Astrocyte (in vitro differentiated cells and primary cell): Measurements from ENCODE around the gene NGB.

Source experiments
- CTCF ChIP-seq: IDR thresholded peaks from 2 replicates; pipeline ENCODE4 v1.5.1; 2011; ENCODE audit warnings: low read depth, mild to moderate bottlenecking, inconsistent platforms, low read length, moderate library complexity; ENCODE audit not compliant: insufficient read depth
- EZH2 ChIP-seq: IDR thresholded peaks from 2 replicates; pipeline ENCODE4 v1.6.1; 2012; ENCODE audit warnings: mild to moderate bottlenecking, low read length, inconsistent platforms; ENCODE audit not compliant: insufficient read depth

GRCh38 chr14:77230914-77231313 lies 40.1 kb downstream of the NGB start:
- TF ChIP-seq CTCF, result no peak
- TF ChIP-seq EZH2, result no peak
